Activated CD4-positive, alpha-beta memory T cell treated with anti-CD3 and anti-CD28 coated beads, Interleukin-2, amount 10 ng/mL, durations not matched to agents 7 days and 5 days (primary cell): Measurements from ENCODE around the gene VAV3. TPM values are rescaled to one million over a fixed set of nuclear protein-coding genes. Genes with fewer than 3 reads are reported as not detected.

ENCODE experiments used
- CTCF ChIA-PET: fragments of 350-600 bp; sonication (Branson Sonifier 250); formaldehyde crosslinking; loops from one replicate; lab custom pipeline; 2021; ENCODE audit warnings: antibody characterized with exemption, inconsistent platforms; lab: Charles Lee
- POLR2A ChIA-PET: fragments of 350-600 bp; sonication (Branson Sonifier 250); formaldehyde crosslinking; loops from one replicate; lab custom pipeline; 2021; ENCODE audit warnings: antibody characterized with exemption; lab: Charles Lee
- DNase-seq: peaks from one replicate; pipeline ENCODE4 v3.0.0-alpha.2; 2020
- H3K27ac Mint-ChIP-seq: one replicate; pipeline ENCODE4 v1.8.0; 2021; ENCODE audit warnings: mild to moderate bottlenecking, mixed read lengths
- H3K27me3 Mint-ChIP-seq: one replicate; pipeline ENCODE4 v1.8.0; 2021; ENCODE audit warnings: mixed read lengths
- H3K36me3 Mint-ChIP-seq: one replicate; pipeline ENCODE4 v1.8.0; 2021; ENCODE audit warnings: low read depth, mixed read lengths
- H3K4me1 Mint-ChIP-seq: one replicate; pipeline ENCODE4 v1.8.0; 2021; ENCODE audit warnings: mixed read lengths
- H3K4me3 Mint-ChIP-seq: one replicate; pipeline ENCODE4 v1.8.0; 2021; ENCODE audit warnings: mild to moderate bottlenecking, mixed read lengths
- H3K9me3 Mint-ChIP-seq: one replicate; pipeline ENCODE4 v1.8.0; 2021; ENCODE audit warnings: mixed read lengths
- total RNA-seq, 2 experiments: library from RNA; stranded (reverse); gene quantifications; one replicate each; pipeline ENCODE4 v1.2.3, GENCODE V29; 2021

VAV3 gene
- total RNA-seq, 2 experiments from 2014 or later, result 2.0 to 2.3 TPM

GRCh38 chr1:107549152-107549810, 415.7 kb downstream of the VAV3 start:
- no peak overlapping the region for H3K27ac Mint-ChIP-seq
- no peak for DNase-seq
- no peak overlapping the region for H3K4me3 Mint-ChIP-seq
- H3K27me3 Mint-ChIP-seq, result no peaks in the 10 kb centered on the region
- no peaks in the 10 kb centered on the region for H3K9me3 Mint-ChIP-seq
- ChIA-PET CTCF (no interaction called here), POLR2A (no interaction called here)
- H3K4me1 Mint-ChIP-seq, result no peaks in the 10 kb centered on the region
- H3K36me3 Mint-ChIP-seq, result no peaks in the 10 kb centered on the region

- no peaks in the 10 kb centered on the region for H3K36me3 Mint-ChIP-seq
- no peaks in the 10 kb centered on the region for H3K27me3 Mint-ChIP-seq
- H3K9me3 Mint-ChIP-seq, result no peaks in the 10 kb centered on the region
- no peaks in the 10 kb centered on the region for H3K4me1 Mint-ChIP-seq
- DNase-seq, result no peak
- no peak overlapping the region for H3K27ac Mint-ChIP-seq
- POLR2A ChIA-PET, result no interaction called here
- H3K4me3 Mint-ChIP-seq, result no peak overlapping the region
- CTCF ChIA-PET, result no interaction called here
Observed at GRCh38 chr1:107548276-107548675, 416.7 kb downstream of the VAV3 start.

DNA sequence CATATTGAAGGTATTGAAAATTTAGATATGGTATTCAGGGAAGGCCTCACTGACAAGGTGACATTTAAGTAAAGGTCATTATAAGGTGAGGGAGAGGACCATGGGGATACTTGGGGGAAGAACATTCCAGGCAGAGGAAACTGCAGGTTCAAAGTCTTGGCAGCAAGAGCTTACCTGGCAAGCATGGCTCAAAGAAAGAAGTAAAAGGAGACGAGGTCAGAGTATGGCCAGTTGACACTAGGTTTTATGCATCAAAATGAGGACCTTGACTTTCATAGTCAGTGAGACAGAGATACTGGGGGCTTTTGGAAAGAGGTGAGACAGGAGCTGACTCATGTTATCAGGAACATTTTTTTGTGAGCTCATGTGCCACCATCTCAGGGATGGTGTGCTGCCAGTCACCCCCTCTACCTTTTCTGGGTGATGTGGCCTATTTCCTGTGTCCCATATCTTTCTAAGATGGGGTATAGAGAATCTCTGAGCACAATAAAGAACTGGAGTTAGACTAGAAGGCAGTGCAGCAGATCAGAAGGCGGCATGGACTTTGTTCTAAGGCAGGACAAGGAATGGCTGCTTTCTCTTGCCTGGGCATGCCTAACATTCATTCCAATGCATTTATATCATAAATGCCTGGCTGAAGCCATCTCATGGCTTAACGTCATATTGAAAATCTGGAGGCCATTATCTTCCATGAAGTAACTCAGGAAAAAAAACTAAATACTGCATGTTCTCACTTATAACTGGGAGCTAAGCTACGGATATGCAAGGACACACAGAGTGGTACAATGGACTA, 417.4 kb downstream of the VAV3 start:
- no peak overlapping the region for H3K27ac Mint-ChIP-seq
- no peaks in the 10 kb centered on the region for H3K4me1 Mint-ChIP-seq
- ChIA-PET POLR2A (interaction anchor here (0.7 kb wide), 1 partner anchor 239 kb away, joined by 3 read pairs; no protein-coding TSS in a partner anchor), CTCF (no interaction called here)
- no peaks in the 10 kb centered on the region for H3K36me3 Mint-ChIP-seq
- DNase-seq, result no peak
- no peaks in the 10 kb centered on the region for H3K9me3 Mint-ChIP-seq
- no peaks in the 10 kb centered on the region for H3K27me3 Mint-ChIP-seq
- no peak overlapping the region for H3K4me3 Mint-ChIP-seq

DNA sequence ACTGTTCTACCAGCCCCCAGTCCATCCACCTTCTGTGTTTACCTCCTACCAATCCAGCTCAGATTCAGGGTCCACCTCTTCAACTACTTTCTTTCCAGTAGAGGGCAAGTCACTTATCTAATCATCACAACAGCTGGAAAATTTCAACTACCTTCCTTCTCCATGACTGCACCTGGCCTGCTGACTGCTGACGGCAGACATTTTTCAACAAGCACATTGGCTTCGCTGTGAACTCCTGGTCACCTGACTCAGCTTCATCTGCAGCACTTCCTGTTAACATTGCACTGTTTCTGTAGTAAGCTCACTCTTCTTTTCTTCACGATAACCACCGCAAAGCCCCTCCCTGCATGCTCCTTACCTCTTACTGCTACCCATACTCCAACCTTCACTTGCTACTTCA, 418.4 kb downstream of the VAV3 start:
- Mint-ChIP-seq H3K27me3 (no peaks in the 10 kb centered on the region), H3K4me3 (no peak overlapping the region), H3K4me1 (no peaks in the 10 kb centered on the region), H3K36me3 (no peaks in the 10 kb centered on the region), H3K27ac (no peak overlapping the region), H3K9me3 (no peaks in the 10 kb centered on the region)
- ChIA-PET CTCF (no interaction called here), POLR2A (no interaction called here)
- DNase-seq, result no peak

GRCh38 chr1:107545879-107546278, 419.1 kb downstream of the VAV3 start:
- Mint-ChIP-seq H3K9me3 (no peaks in the 10 kb centered on the region), H3K36me3 (no peaks in the 10 kb centered on the region), H3K4me3 (no peak overlapping the region), H3K27ac (no peak overlapping the region), H3K4me1 (no peaks in the 10 kb centered on the region), H3K27me3 (no peaks in the 10 kb centered on the region)
- DNase-seq, result no peak
- CTCF ChIA-PET, result no interaction called here
- POLR2A ChIA-PET, result no interaction called here

DNA sequence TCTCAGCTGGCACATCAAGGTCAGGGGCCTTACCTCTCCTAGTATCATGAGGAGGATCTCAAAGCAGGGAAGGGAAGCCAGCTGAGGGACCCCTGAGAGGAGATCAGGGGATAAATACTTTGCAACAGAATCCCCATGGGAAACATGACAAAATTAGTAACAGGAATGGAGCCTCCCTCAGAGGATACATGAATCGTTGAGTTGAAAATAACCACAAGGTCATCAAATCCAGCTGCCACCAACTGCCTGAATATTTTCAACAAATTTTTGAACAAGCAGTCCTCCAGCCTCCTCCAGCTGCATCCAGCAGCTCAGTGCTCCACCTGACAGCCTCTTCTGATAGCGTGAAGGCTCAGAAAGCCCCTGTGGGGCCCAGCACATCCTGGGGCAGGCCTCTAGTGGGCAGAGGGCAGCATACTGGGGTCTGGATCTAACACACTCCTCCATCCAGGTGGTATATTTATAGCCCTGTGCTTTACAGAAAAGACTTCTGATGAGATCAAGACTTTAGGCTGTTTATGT, 419.9 kb downstream of the VAV3 start:
- POLR2A ChIA-PET, result no interaction called here
- no peak overlapping the region for H3K27ac Mint-ChIP-seq
- no peak for DNase-seq
- CTCF ChIA-PET, result no interaction called here
- H3K4me1 Mint-ChIP-seq, result no peaks in the 10 kb centered on the region
- no peaks in the 10 kb centered on the region for H3K36me3 Mint-ChIP-seq
- no peaks in the 10 kb centered on the region for H3K9me3 Mint-ChIP-seq
- H3K27me3 Mint-ChIP-seq, result no peaks in the 10 kb centered on the region
- no peak overlapping the region for H3K4me3 Mint-ChIP-seq

- DNase-seq, result no peak
- ChIA-PET POLR2A (no interaction called here), CTCF (interaction anchor here (0.6 kb wide), 1 partner anchor 176 kb away, joined by 3 read pairs; no protein-coding TSS in a partner anchor)
- no peak overlapping the region for H3K4me3 Mint-ChIP-seq
- no peaks in the 10 kb centered on the region for H3K9me3 Mint-ChIP-seq
- H3K36me3 Mint-ChIP-seq, result no peaks in the 10 kb centered on the region
- no peak overlapping the region for H3K27ac Mint-ChIP-seq
- H3K27me3 Mint-ChIP-seq, result no peaks in the 10 kb centered on the region
- H3K4me1 Mint-ChIP-seq, result no peaks in the 10 kb centered on the region
Observed at GRCh38 chr1:107544285-107544684, 420.7 kb downstream of the VAV3 start.

DNA sequence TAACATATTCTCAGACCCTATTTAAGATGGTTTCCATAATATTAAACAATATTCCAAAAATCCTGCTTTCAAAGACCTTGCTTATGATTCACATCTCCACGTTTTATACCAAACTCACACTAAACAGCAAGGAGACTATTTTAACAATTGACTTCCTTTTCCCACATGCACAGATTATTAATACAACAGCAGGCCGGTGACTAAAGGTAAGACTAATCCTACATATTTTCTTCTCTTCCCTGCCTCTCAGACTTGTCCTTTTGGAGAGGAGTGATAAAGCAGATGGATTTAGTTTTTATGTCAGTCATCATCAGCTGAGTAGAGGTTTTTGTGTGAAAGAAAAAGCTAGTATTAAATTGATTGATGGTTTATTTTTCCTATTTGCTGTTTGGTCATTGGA, 423.6 kb downstream of the VAV3 start:
- no peak for DNase-seq
- Mint-ChIP-seq H3K36me3 (no peaks in the 10 kb centered on the region), H3K27me3 (no peaks in the 10 kb centered on the region), H3K4me3 (no peak overlapping the region), H3K4me1 (no peaks in the 10 kb centered on the region), H3K9me3 (no peaks in the 10 kb centered on the region), H3K27ac (no peak overlapping the region)
- CTCF ChIA-PET, result no interaction called here
- POLR2A ChIA-PET, result no interaction called here

DNA sequence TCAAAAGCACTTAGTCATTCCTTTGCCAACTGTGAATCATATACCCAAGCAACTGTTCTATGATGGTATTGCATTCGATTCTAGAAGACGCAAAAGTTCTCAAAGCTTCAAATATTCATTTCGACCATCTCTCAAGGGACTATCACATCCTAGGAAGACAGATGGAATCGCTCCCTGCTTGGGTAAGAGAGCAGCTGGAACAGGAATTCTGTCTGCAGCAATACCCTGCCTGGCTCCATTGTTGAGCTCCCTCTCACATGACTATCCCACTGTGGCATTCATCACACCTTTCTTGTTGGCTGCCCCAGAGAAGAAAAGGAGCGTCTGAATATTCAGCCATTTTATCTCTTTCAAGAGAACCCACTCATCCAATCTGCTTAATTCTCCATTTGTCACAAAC, 426.5 kb downstream of the VAV3 start:
- Mint-ChIP-seq H3K27me3 (no peaks in the 10 kb centered on the region), H3K4me3 (no peak overlapping the region), H3K4me1 (no peaks in the 10 kb centered on the region), H3K36me3 (no peaks in the 10 kb centered on the region), H3K27ac (no peak overlapping the region), H3K9me3 (no peaks in the 10 kb centered on the region)
- no peak for DNase-seq
- CTCF ChIA-PET, result no interaction called here
- POLR2A ChIA-PET, result no interaction called here

DNA sequence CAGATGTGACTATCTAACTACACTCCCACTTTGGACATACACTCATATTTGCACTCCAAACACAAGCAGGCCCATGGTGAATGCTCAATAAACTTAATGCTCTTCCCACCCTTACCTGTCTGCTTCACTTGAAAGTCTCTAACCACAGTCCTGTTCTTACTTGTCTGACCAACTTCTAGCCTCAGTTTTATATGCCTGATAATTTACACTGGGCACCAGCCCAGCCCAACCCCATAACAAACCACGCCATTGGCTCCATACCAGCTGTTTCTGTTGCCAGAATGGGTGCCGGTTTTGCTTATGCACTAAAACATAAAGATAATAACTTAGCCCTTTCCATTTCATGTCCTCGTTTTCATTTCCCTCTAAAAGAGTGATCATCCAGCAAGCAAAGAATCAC, 428.7 kb downstream of the VAV3 start:
- Mint-ChIP-seq H3K9me3 (no peaks in the 10 kb centered on the region), H3K36me3 (no peaks in the 10 kb centered on the region), H3K4me1 (no peaks in the 10 kb centered on the region), H3K4me3 (no peak overlapping the region), H3K27me3 (no peaks in the 10 kb centered on the region), H3K27ac (no peak overlapping the region)
- CTCF ChIA-PET, result no interaction called here
- DNase-seq, result no peak
- POLR2A ChIA-PET, result no interaction called here

DNA sequence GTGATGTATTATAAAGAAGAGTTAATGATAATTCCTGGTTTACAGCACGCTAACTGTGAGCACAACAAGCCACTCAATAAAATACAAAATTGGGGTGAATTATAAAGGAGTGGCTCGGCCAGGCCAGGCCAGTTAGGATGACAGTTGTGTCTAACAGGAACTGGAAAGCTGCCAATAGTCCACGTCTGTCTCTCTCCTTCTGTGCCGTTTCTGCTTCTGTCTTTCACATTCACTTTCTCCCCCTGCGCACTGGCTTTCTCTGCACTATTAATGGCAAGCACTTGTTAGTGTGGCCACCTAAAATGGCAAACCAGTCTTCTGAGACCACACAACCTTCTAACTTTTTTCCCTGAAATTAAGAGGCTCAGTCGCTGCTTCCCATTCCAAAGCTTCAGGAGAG, 429.9 kb downstream of the VAV3 start:
- Mint-ChIP-seq H3K4me1 (no peaks in the 10 kb centered on the region), H3K36me3 (no peaks in the 10 kb centered on the region), H3K27me3 (no peaks in the 10 kb centered on the region), H3K27ac (no peak overlapping the region), H3K4me3 (no peak overlapping the region), H3K9me3 (no peaks in the 10 kb centered on the region)
- POLR2A ChIA-PET, result no interaction called here
- DNase-seq, result no peak
- CTCF ChIA-PET, result interaction anchor here (0.6 kb wide), 1 partner anchor 229 kb away, joined by 4 read pairs; no protein-coding TSS in a partner anchor

DNA sequence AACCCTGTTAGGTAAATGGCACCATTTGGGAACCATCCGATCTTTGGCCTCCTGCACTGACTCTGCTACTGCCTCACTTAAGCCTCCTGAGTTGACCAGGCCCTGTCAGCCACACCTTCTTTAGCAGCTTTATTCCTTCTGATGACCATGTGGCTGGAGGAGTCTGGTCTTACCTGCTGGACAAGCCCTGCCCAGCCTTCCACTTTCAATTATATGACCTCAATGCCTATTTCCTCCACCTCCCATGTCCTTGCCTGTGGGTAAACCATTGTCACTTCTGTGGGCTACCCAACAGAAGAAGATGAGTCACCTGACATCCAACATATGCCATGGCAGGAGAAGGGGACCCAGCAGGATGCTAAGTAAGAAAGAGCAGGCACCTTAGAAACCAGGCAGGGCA, 430.3 kb downstream of the VAV3 start:
- Mint-ChIP-seq H3K36me3 (no peaks in the 10 kb centered on the region), H3K9me3 (no peaks in the 10 kb centered on the region), H3K27ac (no peak overlapping the region), H3K4me3 (no peak overlapping the region), H3K4me1 (no peaks in the 10 kb centered on the region), H3K27me3 (no peaks in the 10 kb centered on the region)
- CTCF ChIA-PET, result interaction anchor here (0.6 kb wide), 1 partner anchor 230 kb away, joined by 4 read pairs; no protein-coding TSS in a partner anchor
- no peak for DNase-seq
- POLR2A ChIA-PET, result no interaction called here

GRCh38 chr1:107533436-107533835, 431.5 kb downstream of the VAV3 start:
- DNase-seq, result no peak
- POLR2A ChIA-PET, result no interaction called here
- Mint-ChIP-seq H3K36me3 (no peaks in the 10 kb centered on the region), H3K27me3 (no peaks in the 10 kb centered on the region), H3K4me1 (no peaks in the 10 kb centered on the region), H3K9me3 (no peaks in the 10 kb centered on the region), H3K4me3 (no peak overlapping the region), H3K27ac (no peak overlapping the region)
- CTCF ChIA-PET, result no interaction called here
